GM18870 (cell line): Measurements from ENCODE around the gene OR2V2.
"Not testable (repeated sequence)": the region's sequence is repeated elsewhere in the genome, so short reads cannot be mapped to it uniquely, and the experiment has no call there.

Experiments used
- ATAC-seq: cut with Tn5 transposase; IDR thresholded peaks from one replicate; pipeline ENCODE4 v1.9.1; 2021; ENCODE audit warnings: moderate library complexity; ENCODE audit not compliant: unreplicated experiment

OR2V2 gene

GRCh38 chr5:181146927-181147636 is at the start of gene OR2V2:
TSS of gene OR2V2 (plus strand) at chr5:181147586. CDS start at chr5:181154943, 7,357 bp downstream.
- not testable (repeated sequence) for ATAC-seq

GRCh38 chr5:181097759-181098491 is 49.5 kb upstream of the OR2V2 start:
- ATAC-seq, result not testable (repeated sequence)

GRCh38 chr5:181098762-181099601 is 48.4 kb upstream of the OR2V2 start:
- ATAC-seq, result no peak

- no peak for ATAC-seq
These were observed 47.7 kb upstream of the OR2V2 start for GRCh38 chr5:181099602-181100086.

GRCh38 chr5:181100121-181100875 is 47.1 kb upstream of the OR2V2 start:
- ATAC-seq, result no peak

GRCh38 chr5:181101030-181101641 is 46.2 kb upstream of the OR2V2 start:
- ATAC-seq, result not testable (repeated sequence)

- ATAC-seq, result not testable (repeated sequence)
These were observed 45.3 kb upstream of the OR2V2 start for GRCh38 chr5:181101930-181102674.

- not testable (repeated sequence) for ATAC-seq
These were observed 43.2 kb upstream of the OR2V2 start for GRCh38 chr5:181104259-181104568.

GRCh38 chr5:181104606-181105390 is 42.6 kb upstream of the OR2V2 start:
- not testable (repeated sequence) for ATAC-seq

GRCh38 chr5:181105391-181106025 is 41.9 kb upstream of the OR2V2 start:
- ATAC-seq, result no peak

GRCh38 chr5:181107699-181108098 is 39.7 kb upstream of the OR2V2 start:
- no peak for ATAC-seq

GRCh38 chr5:181108578-181109165 is 38.7 kb upstream of the OR2V2 start:
- ATAC-seq, result no peak

GRCh38 chr5:181109489-181110013 is 37.8 kb upstream of the OR2V2 start:
- no peak for ATAC-seq

- no peak for ATAC-seq
These were observed 36.4 kb upstream of the OR2V2 start for GRCh38 chr5:181111010-181111409.

- ATAC-seq, result no peak
These were observed 34.9 kb upstream of the OR2V2 start for GRCh38 chr5:181112476-181112875.

- ATAC-seq, result not testable (repeated sequence)
These were observed 33.8 kb upstream of the OR2V2 start for GRCh38 chr5:181113572-181113971.

GRCh38 chr5:181114284-181114843 is 33.0 kb upstream of the OR2V2 start:
- no peak for ATAC-seq
